GM21390 (cell line): ENCODE data around the gene TOMM20.
"Not testable (repeated sequence)": the region's sequence is repeated elsewhere in the genome, so short reads cannot be mapped to it uniquely, and the experiment has no call there.

ENCODE experiments used
- ATAC-seq: cut with Tn5 transposase; IDR thresholded peaks from one replicate; pipeline ENCODE4 v1.9.1; 2021; ENCODE audit not compliant: unreplicated experiment

Gene TOMM20

DNA sequence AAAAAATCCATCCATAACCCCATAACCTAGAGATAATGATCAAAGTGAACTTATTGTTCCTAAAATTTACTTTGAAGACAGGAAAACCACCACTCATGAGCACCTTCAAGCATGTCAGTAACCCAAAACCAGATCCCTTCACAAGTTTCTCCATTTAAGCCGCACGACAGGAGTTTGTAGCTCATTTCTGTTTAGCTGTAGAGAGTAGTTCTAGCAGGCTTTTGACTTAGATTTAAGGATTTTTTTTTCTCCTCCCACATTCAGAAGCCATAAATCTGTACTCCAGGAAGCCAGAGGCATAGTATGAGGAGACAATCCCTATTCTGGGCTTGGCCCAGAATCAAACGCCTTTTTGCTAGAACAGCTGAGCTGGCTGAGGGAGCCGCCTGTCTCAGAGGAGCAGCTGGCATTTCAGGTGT, 25.6 kb downstream of the TOMM20 start:
- ATAC-seq = no peak

DNA sequence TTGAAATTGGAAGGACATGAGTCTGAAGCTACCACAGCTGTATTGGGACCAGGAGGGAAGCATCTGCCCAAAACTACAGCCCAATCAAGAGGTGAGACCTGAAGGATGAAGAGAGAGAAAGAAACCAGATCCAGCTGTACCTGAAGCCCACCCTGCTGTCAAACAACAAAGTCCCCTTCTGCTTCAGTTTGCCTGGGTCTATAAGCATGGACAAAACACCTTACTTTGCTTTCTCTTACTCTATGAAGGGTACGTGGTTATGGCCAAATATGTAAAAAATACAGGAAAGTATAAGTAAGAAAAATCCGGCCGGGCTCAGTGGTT, 26.4 kb downstream of the TOMM20 start:
- no peak for ATAC-seq

DNA sequence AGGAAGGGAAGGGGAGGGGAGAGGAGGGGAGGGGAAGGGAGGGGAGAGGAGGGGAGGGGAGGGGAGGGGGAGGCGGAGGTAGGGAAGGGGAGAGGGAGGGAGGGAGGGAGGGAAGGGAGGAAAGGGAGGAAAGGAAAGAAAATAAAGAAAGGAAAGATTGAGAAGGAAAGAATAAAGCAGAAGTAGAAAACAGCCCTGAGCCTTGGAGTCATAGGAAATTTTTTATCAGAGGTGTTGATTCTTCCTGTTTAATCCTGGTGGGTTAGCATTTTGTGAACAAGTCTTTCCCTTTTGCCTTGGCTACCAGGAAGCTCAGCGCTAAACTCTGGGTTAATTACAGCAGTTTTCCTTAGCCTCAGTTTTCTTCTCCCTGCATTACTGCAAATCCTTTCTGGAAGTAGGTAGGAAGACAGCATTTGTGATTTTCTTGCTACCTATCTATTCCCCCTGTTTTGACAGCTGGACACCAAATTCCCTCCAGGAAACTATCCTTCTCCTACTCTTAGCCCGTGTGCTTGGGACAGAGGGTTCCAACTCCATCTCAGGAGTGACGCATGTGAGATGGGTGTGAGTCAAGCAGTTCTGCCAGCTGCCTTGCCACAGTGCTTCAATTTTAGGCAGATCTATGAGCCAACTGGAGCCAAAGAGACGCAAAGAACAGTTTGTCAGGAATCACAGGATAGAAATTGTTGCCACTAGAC, 26.9 kb downstream of the TOMM20 start:
- ATAC-seq = no peak

DNA sequence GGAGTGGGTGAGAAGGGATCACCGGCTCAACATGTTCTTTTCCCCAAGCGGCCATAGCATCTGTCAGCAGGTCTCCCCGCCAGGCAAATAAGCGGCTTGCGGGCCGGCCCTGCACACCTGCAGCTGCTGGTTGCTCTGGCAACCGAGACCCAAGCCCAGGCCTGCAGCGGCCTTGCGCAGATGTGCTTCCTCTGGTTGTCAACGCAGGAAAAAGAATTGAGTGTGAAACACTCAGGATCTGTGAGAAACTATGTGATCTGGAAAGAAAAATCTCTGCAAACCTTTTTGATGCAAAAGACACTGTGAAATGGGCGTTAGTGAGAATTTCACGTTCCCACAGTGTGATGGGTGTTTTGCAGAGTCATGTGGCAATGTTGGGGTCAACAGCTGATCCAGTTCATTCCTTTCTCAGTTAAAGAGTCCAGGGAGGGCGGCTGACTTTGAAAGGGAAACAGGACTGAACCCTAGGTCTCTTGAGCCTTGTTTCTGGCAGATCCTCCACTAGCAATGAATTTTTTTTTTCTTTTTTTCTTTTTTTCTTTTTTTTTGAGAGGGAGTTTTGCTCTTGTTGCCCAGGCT, 28.4 kb downstream of the TOMM20 start:
- ATAC-seq = no peak

DNA sequence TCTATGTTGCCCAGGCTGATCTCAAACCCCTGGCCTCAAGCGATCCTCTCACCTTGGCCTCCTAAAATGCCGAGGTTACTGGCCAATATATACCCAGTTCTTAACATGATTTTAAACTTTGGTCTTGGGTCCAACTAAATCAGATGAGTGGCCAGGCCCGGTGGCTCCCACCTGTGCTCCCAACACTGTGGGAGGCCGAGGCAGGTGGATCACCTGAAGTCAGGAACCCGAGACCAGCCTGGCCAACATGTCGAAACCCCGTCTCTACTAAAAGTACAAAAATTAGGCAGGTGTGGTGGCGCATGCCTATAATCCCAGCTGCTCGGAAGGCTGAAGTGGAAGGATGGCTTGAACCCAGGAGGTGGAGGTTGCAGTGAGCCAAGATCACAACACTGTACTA, 29.6 kb downstream of the TOMM20 start:
- no peak for ATAC-seq

DNA sequence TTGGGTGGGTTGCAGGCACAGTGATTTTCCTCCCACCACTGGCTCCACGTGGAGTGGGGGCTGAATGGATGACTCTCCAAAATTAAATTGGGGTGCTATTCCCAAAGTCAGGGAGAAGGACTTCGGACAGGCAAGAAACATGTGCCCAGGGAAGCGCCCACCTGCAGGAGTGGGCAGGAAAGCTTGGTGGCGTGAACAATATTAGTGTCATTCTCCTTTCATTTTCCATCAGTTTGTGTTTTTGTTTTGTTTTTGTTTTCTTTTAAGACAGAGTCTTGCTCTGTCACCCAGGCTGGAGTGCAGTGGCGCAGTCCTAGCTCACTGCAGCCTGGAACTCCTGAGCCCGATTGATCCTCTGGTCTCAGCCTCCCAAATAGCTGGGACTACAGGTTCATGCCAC, 30.1 kb downstream of the TOMM20 start:
- no peak for ATAC-seq

DNA sequence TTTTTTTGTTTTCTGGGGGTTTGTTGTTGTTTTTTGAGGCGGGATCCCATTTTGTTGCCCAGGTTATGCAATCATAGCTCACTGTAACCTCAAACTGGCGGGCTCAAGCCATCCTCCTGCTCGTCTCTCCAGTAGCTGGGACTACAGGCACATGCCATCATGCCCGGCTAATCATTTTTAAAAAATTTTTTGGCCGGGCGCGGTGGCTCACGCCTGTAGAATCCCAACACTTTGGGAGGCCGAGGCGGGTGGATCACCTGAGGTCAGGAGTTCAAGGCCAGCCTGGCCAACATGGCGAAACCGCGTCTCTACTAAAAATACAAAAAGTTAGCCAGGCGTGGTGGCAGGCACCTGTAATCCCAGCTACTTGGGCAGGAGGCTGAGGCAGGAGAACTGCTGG, 31.1 kb downstream of the TOMM20 start:
- not testable (repeated sequence) for ATAC-seq

DNA sequence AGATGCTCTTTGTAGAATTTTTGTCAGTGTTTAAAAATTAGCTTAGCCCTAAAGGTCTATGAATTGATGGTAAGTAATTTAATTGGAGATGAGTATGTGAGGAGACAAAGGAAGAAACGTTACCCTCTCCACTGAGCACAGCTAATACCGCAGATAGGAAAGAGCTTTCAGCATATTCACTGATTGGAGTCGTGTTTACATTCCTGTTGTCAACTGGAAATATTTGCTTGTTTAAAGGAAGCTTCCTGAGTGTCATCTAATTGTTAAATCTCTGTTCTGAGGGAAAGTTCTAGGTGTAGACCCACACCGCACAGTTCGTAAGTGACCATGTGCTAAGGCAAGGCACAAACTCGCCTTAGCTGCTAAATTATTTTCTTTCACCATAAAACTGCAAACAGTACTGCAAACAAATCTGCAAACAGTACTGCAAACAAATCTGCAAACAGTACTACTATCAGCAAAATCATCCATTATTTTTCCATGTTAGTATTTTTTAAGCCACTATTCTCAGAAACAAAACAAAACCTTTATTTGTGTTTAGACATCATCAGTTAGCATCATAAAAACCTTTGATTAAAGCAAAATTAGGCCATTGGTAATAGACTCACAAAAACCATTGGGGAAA, 32.6 kb downstream of the TOMM20 start:
- ATAC-seq = no peak

DNA sequence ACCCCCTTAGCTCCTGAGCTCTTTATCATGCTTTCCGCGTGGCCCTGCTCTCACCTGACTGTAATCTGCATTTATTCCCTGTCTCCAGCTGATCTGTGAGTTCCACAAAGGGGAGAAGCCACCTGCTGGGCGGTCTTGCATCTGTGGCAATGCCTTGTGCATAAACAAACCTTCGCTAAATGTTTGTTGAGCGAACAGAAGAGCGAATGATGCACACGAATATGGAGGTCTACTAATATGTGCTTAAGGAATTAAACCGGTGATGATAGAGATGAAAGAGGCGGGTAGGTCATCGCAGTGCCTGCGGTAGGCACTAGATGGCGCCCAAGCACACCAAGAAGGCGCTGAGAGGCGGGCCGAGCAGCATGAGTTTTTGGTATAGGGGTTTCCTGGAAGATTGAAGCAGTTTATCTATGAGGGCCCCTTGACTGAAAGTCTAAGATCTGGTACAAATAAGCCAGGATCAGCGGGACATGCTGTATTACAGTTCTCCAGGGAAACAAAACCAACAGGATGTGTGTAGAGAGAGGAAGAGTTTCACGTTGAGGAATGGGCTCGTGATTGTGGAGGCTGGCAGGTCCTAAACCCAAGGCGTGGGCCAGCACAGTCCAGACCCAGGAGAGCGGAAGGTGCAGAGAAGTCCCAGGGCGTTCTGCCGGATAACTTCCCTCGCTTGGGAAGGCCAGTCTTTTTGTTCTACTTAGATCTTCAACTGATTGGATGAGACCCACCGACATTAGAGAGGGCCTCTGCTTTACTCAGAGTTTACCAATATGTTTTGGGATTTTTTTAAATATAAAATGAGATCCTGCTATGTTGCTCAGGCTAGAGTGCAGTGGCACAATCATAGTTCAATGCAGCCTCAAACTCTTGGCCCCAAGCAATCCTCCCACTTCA, 34.7 kb downstream of the TOMM20 start:
- ATAC-seq = peak; percentile 69

DNA sequence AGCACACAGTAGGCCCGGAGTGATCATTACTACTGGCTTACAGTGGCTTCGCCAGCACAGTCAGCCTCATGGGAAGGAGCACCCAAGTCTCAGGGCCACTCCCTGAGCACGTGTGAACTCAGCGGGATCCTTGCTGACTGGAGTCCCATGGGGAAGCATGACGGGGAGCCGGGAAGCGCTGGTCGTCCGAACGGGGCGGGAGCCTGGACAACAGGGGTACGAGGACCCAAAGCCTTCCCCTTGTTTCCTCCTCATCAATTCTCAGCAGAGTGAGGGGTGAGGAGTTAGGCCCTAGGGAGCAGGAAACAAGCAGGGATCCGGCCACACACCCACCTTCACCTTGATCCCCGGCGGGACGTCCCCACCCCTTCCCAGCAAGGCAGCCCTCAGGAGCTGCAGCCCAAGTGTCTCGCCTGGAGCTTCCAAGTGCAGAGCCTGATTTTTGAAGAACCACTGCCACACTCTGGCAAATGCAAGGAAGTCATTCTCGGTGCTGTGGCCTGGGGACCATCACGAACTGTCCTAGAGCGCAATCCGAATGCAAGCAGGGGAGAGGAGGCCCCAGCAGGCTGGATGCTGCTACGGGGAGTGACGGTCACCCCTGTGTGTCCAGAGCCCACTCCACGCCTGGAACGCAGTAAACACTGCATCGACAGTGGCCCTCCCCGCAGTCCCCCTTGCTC, 35.5 kb downstream of the TOMM20 start:
- no peak for ATAC-seq

DNA sequence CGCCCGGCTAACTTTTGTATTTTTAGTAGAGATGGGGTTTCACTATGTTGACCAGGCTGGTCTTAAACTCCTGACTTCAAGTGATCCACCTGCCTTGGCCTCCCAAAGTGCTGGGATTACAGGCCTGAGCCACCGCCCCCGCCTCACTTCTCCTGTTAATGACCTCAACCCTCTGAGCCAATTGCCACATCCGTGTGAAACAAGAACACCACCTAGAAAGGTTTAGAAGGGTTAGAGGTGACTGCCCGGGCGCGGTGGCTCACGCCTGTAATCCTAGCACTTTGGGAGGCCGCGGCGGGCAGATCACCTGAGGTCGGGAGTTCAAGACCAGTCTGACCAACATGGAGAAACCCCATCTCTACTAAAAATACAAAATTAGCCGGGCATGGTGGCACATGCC, 36.2 kb downstream of the TOMM20 start:
- ATAC-seq = not testable (repeated sequence)

DNA sequence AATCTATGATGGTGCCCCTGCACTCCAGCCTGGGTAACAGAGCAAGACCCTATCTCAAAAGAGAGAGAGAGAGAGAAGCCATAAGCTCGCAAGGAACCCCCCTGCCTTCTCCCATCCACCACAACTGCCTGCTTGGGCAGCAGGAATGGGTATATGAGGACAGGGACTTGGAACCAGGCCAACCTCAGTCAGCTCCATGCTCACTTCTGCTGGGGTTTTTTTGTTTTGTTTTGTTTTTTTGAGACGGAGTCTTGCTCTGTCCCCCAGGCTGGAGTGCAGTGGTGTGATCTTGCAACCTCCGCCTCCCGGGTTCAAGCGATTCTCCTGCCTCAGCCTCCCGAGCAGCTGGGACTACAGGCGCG, 36.6 kb downstream of the TOMM20 start:
- not testable (repeated sequence) for ATAC-seq

DNA sequence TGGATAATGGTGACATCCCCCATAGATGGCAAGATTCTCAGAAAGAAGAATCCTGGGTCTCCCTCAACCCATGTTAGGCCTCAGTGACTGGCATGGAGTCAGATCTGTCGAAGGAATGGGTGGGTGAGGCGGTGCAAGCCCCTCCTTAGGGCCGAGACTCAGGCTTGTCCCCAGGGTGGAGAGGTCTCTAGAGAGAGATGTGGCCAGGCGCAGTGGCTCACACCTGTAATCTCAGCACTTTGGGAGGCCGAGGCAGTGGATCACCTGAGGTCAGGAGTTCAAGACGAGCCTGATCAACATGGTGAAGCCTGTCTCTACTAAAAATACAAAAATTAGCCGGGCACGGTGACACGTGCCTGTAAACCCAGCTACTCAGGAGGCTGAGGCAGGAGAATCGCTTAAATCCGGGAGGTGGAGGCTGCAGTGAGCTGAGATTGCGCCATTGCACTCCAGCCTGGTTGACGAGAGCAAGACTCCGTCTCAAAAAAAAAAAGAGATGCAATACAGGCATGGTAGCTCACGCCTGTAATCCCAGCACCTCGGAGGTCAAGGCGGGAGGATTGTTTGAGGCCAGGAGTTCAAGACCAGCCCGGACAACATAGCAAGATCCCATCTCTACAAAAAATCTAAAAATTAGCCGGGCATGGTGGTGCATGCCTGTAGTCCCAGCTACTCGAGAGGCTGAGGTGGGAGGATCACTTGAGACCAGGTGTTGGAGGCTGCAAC, 37.2 kb downstream of the TOMM20 start:
- not testable (repeated sequence) for ATAC-seq

DNA sequence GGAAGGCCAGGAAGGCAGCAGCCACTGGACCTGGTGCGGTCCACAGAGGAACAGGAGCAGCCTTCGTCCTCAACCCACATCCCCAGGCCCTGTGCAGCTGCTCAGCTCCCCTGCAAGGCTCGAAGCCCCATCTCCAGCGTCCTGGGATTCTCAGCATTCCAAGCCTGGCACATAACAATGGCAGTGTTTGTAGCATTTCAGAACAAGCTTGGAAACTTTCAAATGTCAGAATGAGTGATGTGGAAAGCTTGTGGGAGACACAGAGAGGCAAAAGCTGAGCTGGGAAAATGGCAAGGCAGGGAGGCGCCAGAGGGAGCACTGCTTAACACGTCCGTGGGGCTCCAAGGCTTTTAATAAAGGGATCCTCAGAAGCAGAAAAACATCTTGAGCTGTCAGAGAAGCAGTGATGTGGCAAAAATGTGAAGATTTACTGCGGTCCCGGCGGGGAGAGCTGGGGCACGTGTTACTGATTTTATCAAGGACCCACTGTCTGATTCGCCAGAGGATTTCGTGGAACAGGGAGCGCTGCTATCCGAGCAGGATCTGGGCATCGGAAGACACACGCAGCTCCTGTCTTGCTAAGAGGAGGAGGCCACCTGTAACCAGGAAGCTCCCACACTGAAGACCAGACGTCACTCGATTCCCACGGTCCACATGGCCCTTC, 38.1 kb downstream of the TOMM20 start:
- ATAC-seq = no peak

DNA sequence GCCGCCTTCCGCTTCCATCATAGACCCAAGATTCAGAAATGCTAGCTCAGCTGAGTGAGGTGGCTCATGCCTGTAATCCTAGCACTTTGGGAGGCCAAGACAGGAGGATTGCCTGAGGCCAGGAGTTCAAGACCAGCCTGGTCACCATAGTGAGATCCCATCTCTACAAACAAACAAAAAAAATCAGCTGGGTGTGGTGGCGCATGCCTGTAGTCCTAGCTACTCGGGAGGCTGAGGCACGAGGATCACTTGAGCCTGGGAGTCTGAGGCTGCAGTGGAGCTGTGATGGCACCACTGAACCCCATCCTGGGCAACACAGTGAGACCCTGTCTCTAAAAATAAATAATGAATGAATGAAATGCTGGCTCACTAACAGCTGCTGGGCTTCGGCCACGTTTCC, 39.7 kb downstream of the TOMM20 start:
- no peak for ATAC-seq

DNA sequence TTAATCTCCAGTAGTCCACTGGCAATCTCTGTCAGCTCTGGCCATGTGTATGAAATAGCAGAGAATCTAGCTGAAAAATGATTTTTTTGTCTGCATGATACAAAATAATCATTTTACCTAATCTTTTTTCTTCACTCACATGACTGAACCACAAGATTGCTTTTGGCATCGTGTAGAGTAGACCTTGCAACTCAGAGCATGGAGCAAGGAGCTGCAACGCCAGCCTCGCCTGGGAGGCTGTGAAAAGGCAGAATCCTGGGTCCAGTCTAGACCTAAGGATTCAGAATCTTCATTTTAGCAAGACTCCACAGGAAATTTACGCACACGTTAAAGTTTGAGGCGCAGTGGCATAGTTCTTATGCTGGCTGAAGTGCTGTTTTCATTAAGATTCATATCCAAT, 40.2 kb downstream of the TOMM20 start:
- no peak for ATAC-seq

DNA sequence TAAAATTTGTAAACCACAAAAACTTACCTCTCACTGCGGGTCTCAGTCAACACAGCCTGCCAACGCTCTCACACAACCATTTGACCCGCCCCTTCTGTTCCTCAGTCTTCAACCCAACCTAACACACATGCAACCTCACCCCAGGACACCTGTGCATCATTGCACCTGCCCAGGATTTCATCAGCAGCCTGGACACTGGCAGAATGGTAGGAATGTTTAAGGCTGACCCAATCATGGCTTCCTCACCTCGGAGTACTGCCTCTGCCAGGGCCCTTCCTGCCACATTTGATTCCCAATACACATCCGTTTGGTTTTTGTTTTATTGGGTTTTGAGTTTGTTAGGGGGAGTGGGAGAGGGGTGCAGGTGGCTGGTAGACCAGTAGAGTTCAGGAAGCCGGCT, 40.7 kb downstream of the TOMM20 start:
- ATAC-seq = no peak

DNA sequence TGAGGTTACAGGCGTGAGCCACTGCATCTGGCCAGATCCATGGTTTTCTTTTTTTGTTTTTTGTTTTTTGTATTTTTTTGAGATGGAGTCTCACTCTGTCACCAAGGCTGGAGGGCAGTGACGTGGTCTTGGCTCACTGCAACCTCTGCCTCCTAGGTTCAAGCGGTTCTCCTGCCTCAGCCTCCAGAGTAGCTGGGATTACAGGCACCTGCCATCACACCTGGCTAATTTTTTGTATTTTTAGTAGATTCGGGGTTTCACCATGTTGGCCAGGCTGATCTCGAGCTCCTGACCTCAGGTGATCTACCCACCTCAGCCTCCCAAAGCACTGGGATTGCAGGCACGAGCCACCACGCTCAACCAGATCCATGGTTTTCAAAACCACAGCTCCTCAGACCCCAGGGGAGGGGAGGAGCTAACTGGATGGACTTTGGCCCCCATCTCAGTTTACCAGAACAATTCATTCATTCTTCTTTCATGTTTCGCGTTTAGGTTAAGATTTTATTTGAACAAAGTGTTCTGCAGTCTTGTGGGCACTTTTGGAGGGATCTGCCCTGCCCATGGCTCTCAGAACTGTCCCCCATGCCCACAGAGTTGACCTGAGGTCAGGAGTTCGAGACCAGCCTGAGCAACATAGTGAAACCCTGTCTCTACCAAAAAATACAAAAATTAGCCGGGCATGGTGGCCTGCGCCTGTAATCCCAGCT, 43.1 kb downstream of the TOMM20 start:
- not testable (repeated sequence) for ATAC-seq

DNA sequence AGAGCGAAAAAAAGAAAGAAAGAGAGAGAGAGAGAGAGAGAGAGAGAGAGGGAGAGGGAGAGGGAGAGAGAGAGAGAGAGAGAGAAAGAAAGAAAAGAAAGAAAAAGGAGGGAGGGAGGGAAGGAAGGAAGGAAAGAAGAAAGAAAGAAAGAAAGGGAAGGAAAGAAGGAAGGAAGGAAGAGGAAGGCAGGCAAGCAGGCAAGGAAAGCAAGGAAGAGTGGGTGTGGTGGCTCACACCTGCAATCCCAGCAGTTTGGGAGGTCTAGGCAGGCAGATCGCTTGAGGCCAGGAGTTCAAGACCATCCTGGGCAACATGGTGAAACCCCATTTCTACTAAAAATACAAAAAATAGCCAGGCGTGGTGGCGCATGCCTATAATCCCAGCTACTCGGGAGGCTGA, 47.8 kb downstream of the TOMM20 start:
- ATAC-seq = not testable (repeated sequence)
